ENCODE data around the gene LARP4B. TPM values are rescaled to one million over a fixed set of nuclear protein-coding genes. Genes with fewer than 3 reads are reported as not detected.
"Not testable (repeated sequence)": the region's sequence is repeated elsewhere in the genome, so short reads cannot be mapped to it uniquely, and the experiment has no call there.

LARP4B gene
- total RNA-seq, 1 donor from 2014 or later = 31.1 TPM

DNA sequence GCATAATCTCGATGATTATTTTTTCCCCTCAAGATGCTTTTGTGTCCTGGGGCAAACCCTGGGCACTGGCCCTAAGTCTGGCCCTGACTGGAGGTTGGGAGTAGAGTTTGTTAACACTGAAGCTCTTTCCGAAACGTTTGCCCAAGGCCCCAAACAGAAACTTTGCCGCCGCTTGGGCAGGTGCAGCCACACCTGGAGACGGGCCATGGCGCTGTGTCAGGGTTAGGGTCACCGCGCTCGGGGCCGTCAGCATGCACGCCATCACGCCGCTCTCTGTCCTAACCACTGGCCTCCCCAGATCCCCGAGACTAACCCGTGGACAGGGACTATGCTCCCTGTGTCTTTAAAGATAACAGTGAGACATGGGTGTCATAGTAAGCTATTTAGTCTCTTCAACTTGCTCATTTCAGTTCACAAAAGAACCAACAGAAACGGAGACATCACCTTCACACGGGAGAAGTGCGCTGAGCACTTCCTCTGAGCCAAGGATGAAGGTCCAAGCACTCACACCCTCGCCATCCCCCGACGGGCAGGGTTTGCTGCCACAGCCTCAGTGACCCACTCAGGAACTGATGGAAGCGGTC, 156.8 kb downstream of the LARP4B start:
- DNase-seq (ENCODE audit: low read depth) = no peak
- no peaks in the 10 kb centered on the region for H3K27me3 ChIP-seq (ENCODE audit: control insufficient read depth, insufficient read depth, low read length)
- no peak for FAIRE-seq

DNA sequence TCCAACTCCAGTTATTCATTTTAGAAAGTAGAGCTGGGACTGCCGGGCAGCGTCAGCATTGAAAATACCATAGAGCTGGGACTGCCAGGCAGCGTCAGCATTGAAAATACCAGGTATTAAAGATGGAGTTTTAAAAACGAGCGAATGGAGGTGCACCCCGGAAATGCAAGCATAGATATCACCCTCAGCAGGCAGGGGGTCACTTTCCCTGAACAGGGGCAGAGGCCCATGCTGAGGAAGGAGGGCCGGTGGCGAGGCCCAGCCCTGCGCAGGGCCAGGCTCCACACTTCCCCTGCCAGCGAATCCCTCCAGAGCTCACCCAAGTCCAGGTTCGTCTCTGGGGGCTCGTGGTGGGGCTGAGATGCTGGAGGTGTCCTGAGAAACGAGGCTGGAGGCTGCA, 157.3 kb downstream of the LARP4B start:
- Histone ChIP-seq H3K36me3 (ENCODE audit: control insufficient read depth, insufficient read depth, low read length) (no peaks in the 10 kb centered on the region), H3K4me3 (ENCODE audit: low read depth, low read length) (no peak overlapping the region), H3K27me3 (ENCODE audit: control insufficient read depth, insufficient read depth, low read length) (no peaks in the 10 kb centered on the region)
- TF ChIP-seq, protein P1, sequence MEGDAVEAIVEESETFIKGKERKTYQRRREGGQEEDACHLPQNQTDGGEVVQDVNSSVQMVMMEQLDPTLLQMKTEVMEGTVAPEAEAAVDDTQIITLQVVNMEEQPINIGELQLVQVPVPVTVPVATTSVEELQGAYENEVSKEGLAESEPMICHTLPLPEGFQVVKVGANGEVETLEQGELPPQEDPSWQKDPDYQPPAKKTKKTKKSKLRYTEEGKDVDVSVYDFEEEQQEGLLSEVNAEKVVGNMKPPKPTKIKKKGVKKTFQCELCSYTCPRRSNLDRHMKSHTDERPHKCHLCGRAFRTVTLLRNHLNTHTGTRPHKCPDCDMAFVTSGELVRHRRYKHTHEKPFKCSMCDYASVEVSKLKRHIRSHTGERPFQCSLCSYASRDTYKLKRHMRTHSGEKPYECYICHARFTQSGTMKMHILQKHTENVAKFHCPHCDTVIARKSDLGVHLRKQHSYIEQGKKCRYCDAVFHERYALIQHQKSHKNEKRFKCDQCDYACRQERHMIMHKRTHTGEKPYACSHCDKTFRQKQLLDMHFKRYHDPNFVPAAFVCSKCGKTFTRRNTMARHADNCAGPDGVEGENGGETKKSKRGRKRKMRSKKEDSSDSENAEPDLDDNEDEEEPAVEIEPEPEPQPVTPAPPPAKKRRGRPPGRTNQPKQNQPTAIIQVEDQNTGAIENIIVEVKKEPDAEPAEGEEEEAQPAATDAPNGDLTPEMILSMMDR (IDR thresholded peaks at IDR 0.05; ENCODE audit: insufficient read depth, low read length, severe bottlenecking) = no peak
- DNase-seq (ENCODE audit: low read depth) (no peak), FAIRE-seq (no peak)

More for the DNA sequence above, 156.8 kb downstream of the LARP4B start:
- Histone ChIP-seq H3K36me3 (ENCODE audit: control insufficient read depth, insufficient read depth, low read length) (no peaks in the 10 kb centered on the region), H3K4me3 (ENCODE audit: low read depth, low read length) (no peak overlapping the region)
- TF ChIP-seq, protein P1 (IDR thresholded peaks at IDR 0.05; ENCODE audit: insufficient read depth, low read length, severe bottlenecking) = no peak

DNA sequence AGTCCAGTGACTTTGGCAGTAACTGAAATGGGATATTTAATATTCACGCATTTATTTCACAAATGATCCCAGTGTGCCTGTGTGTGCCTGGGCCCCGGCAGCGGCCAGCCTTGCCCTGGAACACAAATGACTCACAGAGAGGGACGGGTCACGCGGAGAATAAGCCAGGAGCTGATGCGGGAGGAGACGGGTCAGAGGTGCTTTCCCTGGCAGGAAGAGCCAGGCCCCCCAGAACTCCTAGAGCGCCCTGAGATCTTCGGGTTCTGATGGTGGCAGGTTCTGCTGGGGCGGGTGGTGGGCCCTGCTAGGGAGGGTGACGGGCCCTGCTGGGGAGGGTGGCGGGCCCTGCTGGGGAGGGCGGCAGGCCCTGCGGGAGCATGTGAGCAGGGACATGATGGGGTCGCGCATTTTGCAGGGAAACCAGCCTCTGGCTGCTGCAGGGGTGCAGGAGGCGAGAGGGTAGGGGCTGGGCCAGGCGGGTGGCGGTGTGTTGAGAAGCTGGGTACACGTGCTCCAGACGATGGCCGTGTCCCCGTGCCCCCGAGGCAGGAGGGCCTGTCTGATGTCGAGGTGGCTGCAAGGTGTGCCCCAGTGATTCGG, 157.8 kb downstream of the LARP4B start:
- H3K4me3 ChIP-seq (ENCODE audit: low read depth, low read length) = no peak overlapping the region
- H3K27me3 ChIP-seq (ENCODE audit: control insufficient read depth, insufficient read depth, low read length) = no peaks in the 10 kb centered on the region
- no peaks in the 10 kb centered on the region for H3K36me3 ChIP-seq (ENCODE audit: control insufficient read depth, insufficient read depth, low read length)
- FAIRE-seq = no peak
- TF ChIP-seq, protein P1 (IDR thresholded peaks at IDR 0.05; ENCODE audit: insufficient read depth, low read length, severe bottlenecking) = no peak
- no peak for DNase-seq (ENCODE audit: low read depth)

DNA sequence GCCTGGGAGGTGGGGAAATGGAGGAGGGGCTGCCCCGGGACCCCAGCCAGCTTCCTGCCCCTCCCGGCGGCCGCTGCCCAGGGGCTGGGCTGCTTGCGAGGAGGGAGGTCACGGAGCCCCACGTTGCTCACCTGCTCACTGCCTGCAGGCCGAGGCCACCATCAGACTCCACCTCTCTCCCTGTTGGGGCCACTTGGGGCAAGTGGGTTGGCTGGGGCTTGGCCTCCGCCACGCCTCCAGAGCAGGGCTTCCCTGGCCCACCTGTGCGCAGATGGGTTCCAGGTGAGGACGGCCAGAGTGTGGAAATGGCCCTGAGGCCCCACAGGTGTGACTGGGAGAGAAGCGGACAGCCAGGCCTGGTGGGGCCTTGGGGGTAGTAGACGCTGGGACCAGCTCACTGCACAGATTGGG, 159.3 kb downstream of the LARP4B start:
- Histone ChIP-seq H3K36me3 (ENCODE audit: control insufficient read depth, insufficient read depth, low read length) (no peaks in the 10 kb centered on the region), H3K4me3 (ENCODE audit: low read depth, low read length) (no peak overlapping the region), H3K27me3 (ENCODE audit: control insufficient read depth, insufficient read depth, low read length) (no peaks in the 10 kb centered on the region)
- TF ChIP-seq, protein P1 (IDR thresholded peaks at IDR 0.05; ENCODE audit: insufficient read depth, low read length, severe bottlenecking) = no peak
- no peak for DNase-seq (ENCODE audit: low read depth)
- FAIRE-seq = no peak

DNA sequence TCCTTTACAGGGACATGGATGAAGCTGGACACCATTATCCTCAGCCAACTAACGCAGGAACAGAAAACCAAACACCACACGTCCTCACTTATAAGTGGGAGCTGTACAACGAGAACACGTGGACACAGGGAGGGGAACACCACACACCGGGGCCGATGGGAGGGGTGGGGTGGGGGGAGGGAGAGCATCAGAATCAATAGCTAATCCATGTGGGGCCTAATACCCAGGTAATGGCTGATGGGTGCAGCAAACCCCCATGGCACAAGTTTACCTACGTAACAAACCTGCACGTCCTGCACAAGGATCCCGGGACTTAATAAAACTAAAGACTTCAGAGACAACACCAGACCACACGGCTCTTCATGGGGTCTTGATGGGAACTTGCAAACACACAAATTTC, 159.9 kb downstream of the LARP4B start:
- DNase-seq (ENCODE audit: low read depth) = no peak
- TF ChIP-seq, protein P1 (IDR thresholded peaks at IDR 0.05; ENCODE audit: insufficient read depth, low read length, severe bottlenecking) = no peak
- no peaks in the 10 kb centered on the region for H3K27me3 ChIP-seq (ENCODE audit: control insufficient read depth, insufficient read depth, low read length)
- no peaks in the 10 kb centered on the region for H3K36me3 ChIP-seq (ENCODE audit: control insufficient read depth, insufficient read depth, low read length)
- no peak for FAIRE-seq
- no peak overlapping the region for H3K4me3 ChIP-seq (ENCODE audit: low read depth, low read length)

DNA sequence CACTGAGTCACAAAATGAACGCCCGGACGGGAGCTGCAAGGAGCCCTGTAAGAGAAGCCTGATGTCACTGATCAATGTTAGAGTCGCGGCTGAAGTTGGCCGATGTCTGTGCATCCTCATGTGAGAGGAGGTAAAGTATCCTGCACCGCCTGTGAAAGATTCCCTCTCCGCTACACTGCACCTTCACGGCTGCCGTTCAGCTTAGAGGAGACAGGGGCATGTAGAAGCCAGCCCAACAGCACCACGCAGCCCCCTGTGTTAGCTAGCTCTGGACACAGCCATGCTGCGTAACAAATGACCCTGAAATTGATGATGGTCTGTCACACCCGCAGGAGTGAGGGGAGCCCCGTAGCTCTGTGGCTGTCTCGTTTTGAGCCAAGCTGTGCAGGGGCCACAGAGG, 160.5 kb downstream of the LARP4B start:
- no peak for DNase-seq (ENCODE audit: low read depth)
- Histone ChIP-seq H3K27me3 (ENCODE audit: control insufficient read depth, insufficient read depth, low read length) (no peaks in the 10 kb centered on the region), H3K36me3 (ENCODE audit: control insufficient read depth, insufficient read depth, low read length) (no peaks in the 10 kb centered on the region), H3K4me3 (ENCODE audit: low read depth, low read length) (no peak overlapping the region)
- TF ChIP-seq, protein P1 (IDR thresholded peaks at IDR 0.05; ENCODE audit: insufficient read depth, low read length, severe bottlenecking) = no peak
- FAIRE-seq = no peak

DNA sequence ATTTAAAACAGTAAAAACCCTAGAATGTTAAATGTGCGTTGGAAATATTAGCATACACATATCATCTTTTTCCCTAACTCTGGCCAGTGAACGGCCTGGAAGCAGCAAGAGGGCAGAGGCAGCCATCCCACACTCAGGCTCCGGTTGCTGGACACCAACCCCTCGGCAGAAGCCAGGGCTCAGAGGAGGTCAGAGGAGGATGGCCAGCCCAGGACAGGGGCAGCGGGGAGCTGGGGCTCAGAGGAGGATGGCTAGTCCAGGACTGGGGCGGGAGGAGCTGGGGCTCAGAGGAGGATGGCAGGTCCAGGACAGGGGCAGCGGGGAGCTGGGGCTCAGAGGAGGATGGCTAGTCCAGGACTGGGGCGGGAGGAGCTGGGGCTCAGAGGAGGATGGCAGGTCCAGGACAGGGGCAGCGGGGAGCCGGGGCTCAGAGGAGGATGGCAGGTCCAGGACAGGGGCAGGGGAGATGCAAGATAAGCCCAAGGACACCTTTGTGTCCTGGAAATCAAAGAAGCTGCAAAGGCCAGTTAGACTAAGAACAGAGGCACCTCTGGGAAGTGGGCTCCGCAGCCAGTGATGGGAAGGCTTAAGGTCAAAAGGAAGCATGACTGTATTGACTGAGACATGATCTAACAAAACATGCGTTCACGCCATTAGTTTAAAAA, 161.3 kb downstream of the LARP4B start:
- not testable (repeated sequence) for H3K27me3 ChIP-seq (ENCODE audit: control insufficient read depth, insufficient read depth, low read length); FAIRE-seq; DNase-seq (ENCODE audit: low read depth); H3K4me3 ChIP-seq (ENCODE audit: low read depth, low read length); H3K36me3 ChIP-seq (ENCODE audit: control insufficient read depth, insufficient read depth, low read length)
